HEK293 (cell line): ENCODE data around the gene ABI3BP.

Experiments used
- CTCF ChIA-PET: fragments of 350-600 bp; formaldehyde crosslinking; extraction: SDS; loops from one replicate; lab custom pipeline; 2021; ENCODE audit warnings: antibody characterized with exemption; lab: Yijun Ruan, JAX
- POLR2A ChIA-PET: fragments of 300-600 bp; formaldehyde crosslinking; extraction: SDS; loops from one replicate; lab custom pipeline; 2020; ENCODE audit warnings: antibody characterized with exemption, inconsistent platforms; lab: Yijun Ruan, JAX
- H3K27ac ChIP-seq: fragments of 200-500 bp; sonication (Bioruptor generic); 2 replicates; pipeline ENCODE4 v1.5.1; 2014; ENCODE audit warnings: low read depth, low read length, control low read depth, inconsistent platforms; ENCODE audit errors: extremely low read depth
- H3K36me3 ChIP-seq, 2 experiments: fragments of 200-500 bp in 1 of 2; sonication (Bioruptor generic) in 1 of 2; 1 replicate in 1 of 2; 2 replicates in 1 of 2; pipeline ENCODE4 v1.5.1; 2014 to 2017; ENCODE audit warnings: inconsistent platforms in 2 of 2, low read length in 2 of 2; ENCODE audit not compliant: control insufficient read depth in 2 of 2, insufficient read depth in 1 of 2
- H3K4me1 ChIP-seq: fragments of 200-500 bp; sonication (Bioruptor generic); 2 replicates; pipeline ENCODE4 v1.5.1; 2014; ENCODE audit warnings: mild to moderate bottlenecking, low read length, inconsistent platforms; ENCODE audit not compliant: control insufficient read depth, insufficient read depth
- H3K4me3 ChIP-seq: 2 replicates; pipeline ENCODE4 v1.5.1; 2011; ENCODE audit warnings: low read depth, mild to moderate bottlenecking, control low read depth, low read length, moderate library complexity
- H3K9me3 ChIP-seq: fragments of 200-500 bp; sonication (Bioruptor generic); 2 replicates; pipeline ENCODE4 v1.5.1; 2014; ENCODE audit warnings: low read depth, low read length, inconsistent platforms; ENCODE audit not compliant: control insufficient read depth, insufficient read depth
- KLF8 ChIP-seq: fragments of 450-650 bp; formaldehyde crosslinking; IDR thresholded peaks from 2 replicates; pipeline ENCODE4 v1.5.1; 2016; ENCODE audit warnings: missing biosample characterization, missing genetic modification characterization
- REPIN1 ChIP-seq: fragments of 450-650 bp; formaldehyde crosslinking; IDR thresholded peaks from 2 replicates; pipeline ENCODE4 v1.5.1; 2017; ENCODE audit warnings: missing biosample characterization, missing genetic modification characterization, low read depth
- ZBTB11 ChIP-seq: fragments of 450-650 bp; formaldehyde crosslinking; conservative IDR thresholded peaks from 2 replicates; pipeline ENCODE4 v1.5.1; 2016; ENCODE audit warnings: low read depth, missing biosample characterization, missing genetic modification characterization
- ZBTB17 ChIP-seq: fragments of 450-650 bp; formaldehyde crosslinking; IDR thresholded peaks from 2 replicates; pipeline ENCODE4 v1.5.1; 2016; ENCODE audit warnings: missing biosample characterization, missing genetic modification characterization
- ZBTB21 ChIP-seq: fragments of 450-650 bp; formaldehyde crosslinking; IDR thresholded peaks from 2 replicates; pipeline ENCODE4 v1.5.1; 2017; ENCODE audit warnings: missing biosample characterization, missing genetic modification characterization
- ZNF10 ChIP-seq: fragments of 450-650 bp; formaldehyde crosslinking; IDR thresholded peaks from 2 replicates; pipeline ENCODE4 v1.5.1; 2017; ENCODE audit warnings: missing biosample characterization, missing genetic modification characterization
- ZNF121 ChIP-seq: fragments of 450-650 bp; formaldehyde crosslinking; IDR thresholded peaks from 2 replicates; pipeline ENCODE4 v1.5.1; 2016; ENCODE audit warnings: missing biosample characterization, missing genetic modification characterization
- ZNF175 ChIP-seq: fragments of 450-650 bp; formaldehyde crosslinking; IDR thresholded peaks from 2 replicates; pipeline ENCODE4 v1.5.1; 2016; ENCODE audit warnings: missing biosample characterization, missing genetic modification characterization
- ZNF2 ChIP-seq: fragments of 450-650 bp; formaldehyde crosslinking; IDR thresholded peaks from 2 replicates; pipeline ENCODE4 v1.5.1; 2016; ENCODE audit warnings: missing biosample characterization, missing genetic modification characterization
- ZNF311 ChIP-seq: fragments of 450-650 bp; formaldehyde crosslinking; IDR thresholded peaks from 2 replicates; pipeline ENCODE4 v1.5.1; 2017; ENCODE audit warnings: missing biosample characterization, missing genetic modification characterization, borderline replicate concordance
- ZNF433 ChIP-seq: fragments of 450-650 bp; formaldehyde crosslinking; IDR thresholded peaks from 2 replicates; pipeline ENCODE4 v1.5.1; 2016; ENCODE audit warnings: missing biosample characterization, missing genetic modification characterization, low read depth
- ZNF473 ChIP-seq: fragments of 450-650 bp; formaldehyde crosslinking; IDR thresholded peaks from 2 replicates; pipeline ENCODE4 v1.5.1; 2017; ENCODE audit warnings: missing biosample characterization, missing genetic modification characterization
- ZNF501 ChIP-seq: fragments of 450-650 bp; formaldehyde crosslinking; IDR thresholded peaks from 2 replicates; pipeline ENCODE4 v1.5.1; 2016; ENCODE audit warnings: missing biosample characterization, missing genetic modification characterization
- ZNF585B ChIP-seq: fragments of 450-650 bp; formaldehyde crosslinking; IDR thresholded peaks from 2 replicates; pipeline ENCODE4 v1.5.1; 2016; ENCODE audit warnings: missing biosample characterization, missing genetic modification characterization
- ZNF626 ChIP-seq: fragments of 450-650 bp; sonication (Bioruptor Pico); formaldehyde crosslinking; IDR thresholded peaks from 2 replicates; pipeline ENCODE4 v1.5.1; 2018; ENCODE audit warnings: missing biosample characterization, missing genetic modification characterization, inconsistent platforms
- ZNF654 ChIP-seq: fragments of 450-650 bp; formaldehyde crosslinking; IDR thresholded peaks from 2 replicates; pipeline ENCODE4 v1.5.1; 2016; ENCODE audit warnings: low read depth, missing biosample characterization, missing genetic modification characterization
- TF ChIP-seq, protein P1 (sequence below): fragments of 450-650 bp; IDR thresholded peaks from 2 replicates; pipeline ENCODE4 v1.5.1; 2018; ENCODE audit warnings: missing biosample characterization, mild to moderate bottlenecking, missing genetic modification characterization
- TF ChIP-seq, protein P2 (sequence below): fragments of 450-650 bp; IDR thresholded peaks from 2 replicates; pipeline ENCODE4 v1.5.1; 2018; ENCODE audit warnings: missing biosample characterization, missing genetic modification characterization
- TF ChIP-seq, protein P3 (sequence below): fragments of 450-650 bp; formaldehyde crosslinking; IDR thresholded peaks from 2 replicates; pipeline ENCODE4 v1.5.1; 2017; ENCODE audit warnings: missing biosample characterization, missing genetic modification characterization
- TF ChIP-seq, protein P4 (sequence below): fragments of 450-650 bp; formaldehyde crosslinking; IDR thresholded peaks from 2 replicates; pipeline ENCODE4 v1.5.1; 2016; ENCODE audit warnings: missing biosample characterization, missing genetic modification characterization

ABI3BP gene

GRCh38 chr3:100802126-100802525 lies 191.1 kb downstream of the ABI3BP start:
- H3K4me3 ChIP-seq: no peak overlapping the region
- TF ChIP-seq ZNF473 (tag by site-specific recombination) (no peak), ZNF2 (tag by site-specific recombination) (no peak)
- TF ChIP-seq, all 188 proteins: peak for 0
- POLR2A ChIA-PET: no interaction called here
- H3K4me1 ChIP-seq: no peaks in the 10 kb centered on the region
- H3K27ac ChIP-seq: no peak overlapping the region
- no peaks in the 10 kb centered on the region for H3K36me3 ChIP-seq
- CTCF ChIA-PET: no interaction called here
- H3K9me3 ChIP-seq: no peaks in the 10 kb centered on the region

DNA sequence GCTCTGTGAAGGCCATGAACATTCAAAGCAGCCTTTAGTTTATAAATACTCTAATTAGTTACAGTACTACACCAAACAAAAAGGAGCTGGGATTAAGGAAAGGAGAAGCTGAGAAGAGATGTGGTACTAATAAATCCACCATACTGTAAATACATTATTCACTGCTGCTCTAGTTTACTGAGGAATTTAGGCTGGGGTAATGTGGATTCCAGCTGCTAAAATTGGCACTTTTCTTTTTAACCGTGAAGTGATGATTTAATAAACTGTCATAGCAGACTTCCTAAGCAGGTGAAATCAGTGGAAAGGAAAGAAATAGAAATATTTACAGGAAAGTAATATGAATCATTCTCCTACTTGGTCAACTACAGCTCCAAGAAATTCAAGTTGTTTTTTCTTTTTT lies 195.2 kb downstream of the ABI3BP start:
- H3K36me3 ChIP-seq: no peaks in the 10 kb centered on the region
- ChIA-PET CTCF (interaction anchor here (0.6 kb wide), 1 partner anchor 206 kb away, joined by 3 read pairs; no protein-coding TSS in a partner anchor), POLR2A (no interaction called here)
- no peak overlapping the region for H3K27ac ChIP-seq
- no peak for TF ChIP-seq ZNF175
- TF ChIP-seq, protein P1, sequence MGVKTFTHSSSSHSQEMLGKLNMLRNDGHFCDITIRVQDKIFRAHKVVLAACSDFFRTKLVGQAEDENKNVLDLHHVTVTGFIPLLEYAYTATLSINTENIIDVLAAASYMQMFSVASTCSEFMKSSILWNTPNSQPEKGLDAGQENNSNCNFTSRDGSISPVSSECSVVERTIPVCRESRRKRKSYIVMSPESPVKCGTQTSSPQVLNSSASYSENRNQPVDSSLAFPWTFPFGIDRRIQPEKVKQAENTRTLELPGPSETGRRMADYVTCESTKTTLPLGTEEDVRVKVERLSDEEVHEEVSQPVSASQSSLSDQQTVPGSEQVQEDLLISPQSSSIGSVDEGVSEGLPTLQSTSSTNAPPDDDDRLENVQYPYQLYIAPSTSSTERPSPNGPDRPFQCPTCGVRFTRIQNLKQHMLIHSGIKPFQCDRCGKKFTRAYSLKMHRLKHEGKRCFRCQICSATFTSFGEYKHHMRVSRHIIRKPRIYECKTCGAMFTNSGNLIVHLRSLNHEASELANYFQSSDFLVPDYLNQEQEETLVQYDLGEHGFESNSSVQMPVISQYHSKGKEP (tag by site-specific recombination): no peak
- no peak for TF ChIP-seq ZNF433 (tag by site-specific recombination)
- no peak for TF ChIP-seq REPIN1 (tag by site-specific recombination)
- no peaks in the 10 kb centered on the region for H3K4me1 ChIP-seq
- no peak overlapping the region for H3K4me3 ChIP-seq
- H3K9me3 ChIP-seq: no peaks in the 10 kb centered on the region

- TF ChIP-seq ZNF2 (tag by site-specific recombination): no peak
- TF ChIP-seq, protein P2, sequence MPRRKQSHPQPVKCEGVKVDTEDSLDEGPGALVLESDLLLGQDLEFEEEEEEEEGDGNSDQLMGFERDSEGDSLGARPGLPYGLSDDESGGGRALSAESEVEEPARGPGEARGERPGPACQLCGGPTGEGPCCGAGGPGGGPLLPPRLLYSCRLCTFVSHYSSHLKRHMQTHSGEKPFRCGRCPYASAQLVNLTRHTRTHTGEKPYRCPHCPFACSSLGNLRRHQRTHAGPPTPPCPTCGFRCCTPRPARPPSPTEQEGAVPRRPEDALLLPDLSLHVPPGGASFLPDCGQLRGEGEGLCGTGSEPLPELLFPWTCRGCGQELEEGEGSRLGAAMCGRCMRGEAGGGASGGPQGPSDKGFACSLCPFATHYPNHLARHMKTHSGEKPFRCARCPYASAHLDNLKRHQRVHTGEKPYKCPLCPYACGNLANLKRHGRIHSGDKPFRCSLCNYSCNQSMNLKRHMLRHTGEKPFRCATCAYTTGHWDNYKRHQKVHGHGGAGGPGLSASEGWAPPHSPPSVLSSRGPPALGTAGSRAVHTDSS (tag by site-specific recombination): peak; percentile 70
- peak; percentile 39 for TF ChIP-seq ZNF654 (tag by site-specific recombination)
- H3K36me3 ChIP-seq: no peaks in the 10 kb centered on the region
- H3K4me3 ChIP-seq: no peak overlapping the region
- ChIA-PET CTCF (interaction anchor here (0.6 to 1.7 kb wide), 9 partner anchors 8 to 369 kb away, joined by 3 to 14 read pairs (median 3); no protein-coding TSS in a partner anchor), POLR2A (interaction anchor here (0.7 kb wide), 1 partner anchor 35 kb away, joined by 3 read pairs; no protein-coding TSS in a partner anchor)
- no peaks in the 10 kb centered on the region for H3K9me3 ChIP-seq
- no peaks in the 10 kb centered on the region for H3K4me1 ChIP-seq
- no peak overlapping the region for H3K27ac ChIP-seq
Observed at GRCh38 chr3:100796556-100796955, 196.7 kb downstream of the ABI3BP start.

GRCh38 chr3:100789579-100789978 lies 203.6 kb downstream of the ABI3BP start:
- H3K36me3 ChIP-seq: no peaks in the 10 kb centered on the region
- no peaks in the 10 kb centered on the region for H3K9me3 ChIP-seq
- H3K4me3 ChIP-seq: no peak overlapping the region
- POLR2A ChIA-PET: no interaction called here
- H3K27ac ChIP-seq: no peak overlapping the region
- no peaks in the 10 kb centered on the region for H3K4me1 ChIP-seq
- CTCF ChIA-PET: no interaction called here
- no peak for TF ChIP-seq ZNF10
- no peak for TF ChIP-seq ZNF501
- no peak for TF ChIP-seq ZBTB11 (tag by site-specific recombination)
- TF ChIP-seq KLF8 (tag by site-specific recombination): no peak
- TF ChIP-seq, protein P3, sequence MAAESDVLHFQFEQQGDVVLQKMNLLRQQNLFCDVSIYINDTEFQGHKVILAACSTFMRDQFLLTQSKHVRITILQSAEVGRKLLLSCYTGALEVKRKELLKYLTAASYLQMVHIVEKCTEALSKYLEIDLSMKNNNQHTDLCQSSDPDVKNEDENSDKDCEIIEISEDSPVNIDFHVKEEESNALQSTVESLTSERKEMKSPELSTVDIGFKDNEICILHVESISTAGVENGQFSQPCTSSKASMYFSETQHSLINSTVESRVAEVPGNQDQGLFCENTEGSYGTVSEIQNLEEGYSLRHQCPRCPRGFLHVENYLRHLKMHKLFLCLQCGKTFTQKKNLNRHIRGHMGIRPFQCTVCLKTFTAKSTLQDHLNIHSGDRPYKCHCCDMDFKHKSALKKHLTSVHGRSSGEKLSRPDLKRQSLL (tag by site-specific recombination): no peak
- TF ChIP-seq ZBTB17: no peak
- no peak for TF ChIP-seq ZNF585B (tag by site-specific recombination)
- TF ChIP-seq ZNF311: no peak
- TF ChIP-seq ZNF121 (tag by site-specific recombination): no peak
- TF ChIP-seq, protein P4, sequence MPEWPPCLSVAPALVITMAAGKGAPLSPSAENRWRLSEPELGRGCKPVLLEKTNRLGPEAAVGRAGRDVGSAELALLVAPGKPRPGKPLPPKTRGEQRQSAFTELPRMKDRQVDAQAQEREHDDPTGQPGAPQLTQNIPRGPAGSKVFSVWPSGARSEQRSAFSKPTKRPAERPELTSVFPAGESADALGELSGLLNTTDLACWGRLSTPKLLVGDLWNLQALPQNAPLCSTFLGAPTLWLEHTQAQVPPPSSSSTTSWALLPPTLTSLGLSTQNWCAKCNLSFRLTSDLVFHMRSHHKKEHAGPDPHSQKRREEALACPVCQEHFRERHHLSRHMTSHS: no peak
- TF ChIP-seq ZNF626 (tag by site-specific recombination): no peak
- no peak for TF ChIP-seq ZBTB21 (tag by site-specific recombination)
